GM23338 (cell line): Measurements from ENCODE around the gene TVP23B. TPM values are rescaled to one million over a fixed set of nuclear protein-coding genes. Genes with fewer than 3 reads are reported as not detected.

Experiments used
- ATAC-seq: fragments of 200-7000 bp; cut with Tn5 transposase; 3 replicates; pipeline ENCODE4 v1.9.1; 2020
- DNase-seq: peaks from one replicate; pipeline ENCODE4 v3.0.0-alpha.2; 2015; ENCODE audit warnings: low spot score
- H2AFZ ChIP-seq: fragments of 200-600 bp; sonication (generic); 2 replicates; pipeline ENCODE4 v1.8.0; 2016; ENCODE audit warnings: antibody characterized with exemption, mild to moderate bottlenecking, moderate library complexity
- H3F3A ChIP-seq: fragments of 200-600 bp; sonication (generic); replicated peaks from 2 replicates; pipeline ENCODE4 v1.8.0; 2017; ENCODE audit warnings: antibody characterized with exemption, mixed run types, low read depth
- H3K27ac ChIP-seq: fragments of 200-600 bp; sonication (generic); 2 replicates; pipeline ENCODE4 v1.6.1; 2016; ENCODE audit warnings: low read depth
- H3K27me3 ChIP-seq: fragments of 200-600 bp; sonication (generic); 2 replicates; pipeline ENCODE4 v1.8.0; 2016; ENCODE audit warnings: mild to moderate bottlenecking, mixed run types, moderate library complexity; ENCODE audit not compliant: insufficient read depth
- H3K36me3 ChIP-seq: fragments of 200-600 bp; sonication (generic); 2 replicates; pipeline ENCODE4 v1.8.0; 2016; ENCODE audit warnings: mild to moderate bottlenecking; ENCODE audit not compliant: insufficient read depth
- H3K4me1 ChIP-seq: fragments of 200-600 bp; sonication (generic); 2 replicates; pipeline ENCODE4 v1.8.0; 2016; ENCODE audit warnings: mild to moderate bottlenecking, moderate library complexity; ENCODE audit not compliant: insufficient read depth
- H3K4me2 ChIP-seq: fragments of 200-600 bp; sonication (generic); 2 replicates; pipeline ENCODE4 v1.7.1; 2017; ENCODE audit warnings: mixed run types
- H3K4me3 ChIP-seq: fragments of 200-600 bp; sonication (generic); 2 replicates; pipeline ENCODE4 v1.6.1; 2016; ENCODE audit warnings: mixed run types
- H3K79me2 ChIP-seq: fragments of 200-600 bp; sonication (generic); replicated peaks from 2 replicates; pipeline ENCODE4 v1.8.0; 2017; ENCODE audit warnings: mild to moderate bottlenecking; ENCODE audit not compliant: insufficient read depth
- H3K9me2 ChIP-seq: fragments of 200-600 bp; sonication (generic); 2 replicates; pipeline ENCODE4 v1.8.0; 2017; ENCODE audit not compliant: insufficient read depth
- H4K20me1 ChIP-seq: fragments of 200-600 bp; sonication (generic); replicated peaks from 2 replicates; pipeline ENCODE4 v1.8.0; 2017; ENCODE audit warnings: mild to moderate bottlenecking; ENCODE audit not compliant: insufficient read depth
- H3K27ac Mint-ChIP-seq: 2 replicates; pipeline ENCODE4 v1.8.0; 2020; ENCODE audit warnings: inconsistent platforms, mild to moderate bottlenecking, moderate library complexity, mixed read lengths
- H3K27me3 Mint-ChIP-seq: 3 replicates; pipeline ENCODE4 v1.8.0; 2022; ENCODE audit warnings: low read depth, mild to moderate bottlenecking, moderate library complexity, mixed read lengths, inconsistent platforms; ENCODE audit not compliant: insufficient read depth, poor library complexity
- H3K36me3 Mint-ChIP-seq: 3 replicates; pipeline ENCODE4 v1.8.0; 2021; ENCODE audit warnings: low read depth, mild to moderate bottlenecking, inconsistent platforms, moderate library complexity, mixed read lengths
- H3K4me1 Mint-ChIP-seq: 3 replicates; pipeline ENCODE4 v1.8.0; 2020; ENCODE audit warnings: mild to moderate bottlenecking, inconsistent platforms, mixed read lengths
- H3K4me3 Mint-ChIP-seq: 3 replicates; pipeline ENCODE4 v1.8.0; 2021; ENCODE audit warnings: moderate library complexity, mild to moderate bottlenecking, inconsistent platforms, mixed read lengths
- H3K9me3 Mint-ChIP-seq: 3 replicates; pipeline ENCODE4 v1.8.0; 2020; ENCODE audit warnings: moderate library complexity, mild to moderate bottlenecking, inconsistent platforms, mixed read lengths
- CREB1 ChIP-seq: fragments of 250-450 bp; sonication (Bioruptor Pico); IDR thresholded peaks from 2 replicates; pipeline ENCODE4 v1.5.0; 2020; ENCODE audit warnings: low read depth, mild to moderate bottlenecking, moderate library complexity
- NANOG ChIP-seq: IDR thresholded peaks from 2 replicates; pipeline ENCODE4 v1.6.1; 2016; ENCODE audit warnings: antibody characterized with exemption, borderline replicate concordance
- POLR2AphosphoS5 ChIP-seq: IDR thresholded peaks from 2 replicates; pipeline ENCODE4 v1.6.1; 2016; ENCODE audit warnings: antibody characterized with exemption, low read depth
- polyA plus RNA-seq: library from polyadenylated mRNA; unstranded; fragments of >200 nt; fragmentation: Nextera tagmentation; extraction: Ambion mirVana; gene quantifications from 2 replicates; pipeline ENCODE4 v1.2.1, GENCODE V29; 2016
- total RNA-seq: library from RNA; depleted of rRNA; stranded (reverse); fragments of >200 nt; shearing (Covaris generic); gene quantifications from 2 replicates; pipeline ENCODE4 v1.2.3, GENCODE V29; 2014; rRNA removed

The TVP23B gene
- total and polyA plus RNA-seq, 2 experiments from 2014 or later: 26.3 to 27.4 TPM

GRCh38 chr17:18855831-18856569, 75.0 kb downstream of the TVP23B start:
- Histone ChIP-seq H3K27ac (no peak overlapping the region), H3K36me3 (no peaks in the 10 kb centered on the region), H4K20me1 (0 out of 2 replicates have a peak, but pooled peaks cover 8% of the 10 kb centered on the region), H2AFZ (0 out of 2 replicates have a peak overlapping the region, but pooled peaks have one; percentile 1), H3K27me3 (no peaks in the 10 kb centered on the region), H3K4me1 (peaks cover 10% of the 10 kb centered on the region), H3K9me2 (no peaks in the 10 kb centered on the region), H3K4me2 (peak overlapping the region; percentile 82), H3F3A (no peaks in the 10 kb centered on the region), H3K4me3 (peak overlapping the region; percentile 54), H3K79me2 (peaks cover 38% of the 10 kb centered on the region)
- H3K9me3 Mint-ChIP-seq: no peaks in the 10 kb centered on the region
- H3K4me3 Mint-ChIP-seq: peak overlapping the region; percentile 91
- peaks cover 12% of the 10 kb centered on the region for H3K4me1 Mint-ChIP-seq
- no peaks in the 10 kb centered on the region for H3K36me3 Mint-ChIP-seq
- TF ChIP-seq NANOG: no peak
- peak; percentile 91 for TF ChIP-seq CREB1 (CRISPR knock-in tag)
- peak; percentile 94 for TF ChIP-seq POLR2AphosphoS5
- peak; percentile 98 for DNase-seq
- H3K27me3 Mint-ChIP-seq: peaks cover 5% of the 10 kb centered on the region
- H3K27ac Mint-ChIP-seq: peak overlapping the region; percentile 33
- ATAC-seq: peak; percentile 92

Other genes starting within 250 kb of the TVP23B start
- gene TBC1D28, start 136.8 kb upstream of the TVP23B start, total RNA-seq: not detected in 2 replicates
- not detected in 2 replicates for gene TBC1D28, start 136.8 kb upstream of the TVP23B start, polyA plus RNA-seq
- gene FOXO3B, start 98.9 kb upstream of the TVP23B start, total RNA-seq: 21.1 and 22.3 TPM in 2 replicates
- gene FOXO3B, start 98.9 kb upstream of the TVP23B start, polyA plus RNA-seq: 2.3 and 2.7 TPM in 2 replicates
- gene FBXW10, start 37.1 kb upstream of the TVP23B start, total RNA-seq: 0.07 TPM in 1 of 2 replicates, not detected in the other
- gene FBXW10, start 37.1 kb upstream of the TVP23B start, polyA plus RNA-seq: not detected in 2 replicates
- 54.4 and 55.4 TPM in 2 replicates for gene PRPSAP2, start 76.9 kb downstream of the TVP23B start, total RNA-seq
- 32.3 and 34.6 TPM in 2 replicates for gene PRPSAP2, start 76.9 kb downstream of the TVP23B start, polyA plus RNA-seq
- gene SLC5A10, start 171.0 kb downstream of the TVP23B start, total RNA-seq: 0.10 TPM in 1 of 2 replicates, not detected in the other
- gene SLC5A10, start 171.0 kb downstream of the TVP23B start, polyA plus RNA-seq: not detected in 2 replicates
- 44.5 and 46.6 TPM in 2 replicates for gene FAM83G, start 223.6 kb downstream of the TVP23B start, total RNA-seq
- gene FAM83G, start 223.6 kb downstream of the TVP23B start, polyA plus RNA-seq: 7.6 and 8.5 TPM in 2 replicates